Thymus (tissue), 11 donors: ENCODE measurements around the gene MID1. TPM values are rescaled to one million over a fixed set of nuclear protein-coding genes. Genes with fewer than 3 reads are reported as not detected.

Experiments used
- DNase-seq, 9 donors: peaks; one replicate each; pipeline ENCODE4 v3.0.0-alpha.2; 2013; ENCODE audit warnings: low spot score in 9 of 9, low read depth in 6 of 9, missing footprints in 1 of 9
- H3K27ac ChIP-seq, 2 donors: one replicate each; pipeline ENCODE4 v1.5.1; 2013; ENCODE audit warnings: control low read depth in 1 of 2, low read depth in 1 of 2, low read length in 1 of 2, mild to moderate bottlenecking in 1 of 2, moderate library complexity in 1 of 2
- H3K27me3 ChIP-seq, 2 donors: one replicate each; pipeline ENCODE4 v1.5.1; 2013; ENCODE audit warnings: low read length in 1 of 2; ENCODE audit not compliant: control insufficient read depth in 2 of 2, insufficient read depth in 1 of 2
- H3K36me3 ChIP-seq, 2 donors: one replicate each; pipeline ENCODE4 v1.5.1; 2013; ENCODE audit warnings: low read length in 1 of 2, mild to moderate bottlenecking in 1 of 2, moderate library complexity in 1 of 2; ENCODE audit not compliant: control insufficient read depth in 2 of 2, insufficient read depth in 2 of 2
- H3K4me1 ChIP-seq, 2 donors: one replicate each; pipeline ENCODE4 v1.5.1; 2013; ENCODE audit warnings: low read length in 2 of 2; ENCODE audit not compliant: control insufficient read depth in 2 of 2, insufficient read depth in 2 of 2
- H3K4me3 ChIP-seq, 2 donors: one replicate each; pipeline ENCODE4 v1.5.1; 2013; ENCODE audit warnings: low read length in 2 of 2, control low read depth in 1 of 2, mild to moderate bottlenecking in 1 of 2
- H3K9me3 ChIP-seq, 2 donors: one replicate each; pipeline ENCODE4 v1.5.1; 2013; ENCODE audit warnings: low read length in 1 of 2, mild to moderate bottlenecking in 1 of 2; ENCODE audit not compliant: control insufficient read depth in 2 of 2, insufficient read depth in 1 of 2
- WGBS: extraction: QIAGEN DNeasy Blood & Tissue Kit; methylation state at CpG from one replicate; pipeline ENCODE4 v1.1.7; 2013; 5-methylcytosine and 5-hydroxymethylcytosine counted together
- polyA plus RNA-seq: library from polyadenylated mRNA; stranded (reverse); fragments of 200-250 nt; gene quantifications from one replicate; pipeline ENCODE4 v1.2.3, GENCODE V29; 2013
- total RNA-seq: library from RNA; stranded (reverse); fragments of 120-200 nt; gene quantifications from one replicate; pipeline ENCODE4 v1.2.4, GENCODE V29; 2013
- donor health status: healthy.

The MID1 gene
- total and polyA plus RNA-seq, 2 donors = 1.4 to 2.1 TPM

DNA sequence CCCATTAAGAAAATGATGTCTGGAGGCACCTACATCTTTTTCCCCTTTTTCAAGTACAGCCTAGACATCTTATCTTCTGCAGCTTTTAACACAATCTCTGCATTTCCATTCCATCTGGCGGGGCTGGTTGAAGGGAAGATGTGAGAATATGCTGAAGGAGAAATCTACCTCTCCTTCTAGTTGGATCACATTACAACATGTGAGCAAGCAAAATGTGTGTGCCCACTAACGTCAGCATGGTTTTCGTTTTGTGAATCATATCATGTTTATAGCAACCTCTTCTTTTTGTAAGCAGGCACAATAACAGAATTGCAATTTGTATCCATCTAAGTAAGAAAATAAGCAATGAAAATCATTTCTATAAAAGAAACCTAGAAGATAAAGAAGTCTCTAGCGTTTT lies 28.9 kb upstream of the MID1 start:
- Histone ChIP-seq H3K4me1 (no peaks in the 10 kb centered on the region), H3K27me3 (no peaks in the 10 kb centered on the region), H3K9me3 (no peaks in the 10 kb centered on the region), H3K36me3 (no peaks in the 10 kb centered on the region), H3K27ac (no peak overlapping the region), H3K4me3 (no peak overlapping the region)
- DNase-seq = no peak
- WGBS = 95% methylated on average over 4 of the region's 4 CpGs

- H3K27ac ChIP-seq = no peak overlapping the region
- no peaks in the 10 kb centered on the region for H3K27me3 ChIP-seq
- no peak overlapping the region for H3K4me3 ChIP-seq
- no peaks in the 10 kb centered on the region for H3K4me1 ChIP-seq
- no peaks in the 10 kb centered on the region for H3K36me3 ChIP-seq
- 83% methylated on average over 3 of the region's 3 CpGs for WGBS
- H3K9me3 ChIP-seq = no peaks in the 10 kb centered on the region
- DNase-seq = no peak
These were observed 28.2 kb upstream of the MID1 start for GRCh38 chrX:10648614-10649013.

GRCh38 chrX:10636851-10637250 lies 16.5 kb upstream of the MID1 start:
- no peaks in the 10 kb centered on the region for H3K4me1 ChIP-seq
- H3K36me3 ChIP-seq = no peaks in the 10 kb centered on the region
- 69% methylated on average over 1 of the region's 1 CpG for WGBS
- no peaks in the 10 kb centered on the region for H3K9me3 ChIP-seq
- no peaks in the 10 kb centered on the region for H3K27me3 ChIP-seq
- no peak overlapping the region for H3K4me3 ChIP-seq
- no peak for DNase-seq
- H3K27ac ChIP-seq = no peak overlapping the region

DNA sequence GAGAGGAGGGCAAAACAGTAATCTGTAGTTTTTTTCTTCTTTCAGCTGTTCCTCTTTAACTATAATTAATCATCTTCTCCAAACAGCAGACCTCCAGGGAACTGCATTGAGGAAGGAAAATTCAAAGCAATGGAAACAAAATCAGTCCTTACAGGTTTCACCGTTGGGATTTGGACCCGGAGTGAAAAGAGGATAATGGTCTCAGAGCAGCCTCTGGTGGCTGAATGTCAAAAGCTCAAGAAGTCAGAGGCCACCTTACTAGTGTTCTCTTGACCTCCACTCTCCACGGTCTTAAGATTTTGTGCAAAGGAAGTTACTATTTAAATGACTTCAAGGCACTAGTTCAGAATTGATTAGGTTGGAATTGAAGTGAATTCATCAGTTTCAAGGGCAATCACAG lies 16.0 kb upstream of the MID1 start:
- 4% methylated on average over 3 of the region's 3 CpGs for WGBS
- H3K9me3 ChIP-seq = no peaks in the 10 kb centered on the region
- no peak for DNase-seq
- H3K4me3 ChIP-seq = no peak overlapping the region
- H3K4me1 ChIP-seq = no peaks in the 10 kb centered on the region
- H3K27me3 ChIP-seq = no peaks in the 10 kb centered on the region
- H3K27ac ChIP-seq = no peak overlapping the region
- no peaks in the 10 kb centered on the region for H3K36me3 ChIP-seq

DNA sequence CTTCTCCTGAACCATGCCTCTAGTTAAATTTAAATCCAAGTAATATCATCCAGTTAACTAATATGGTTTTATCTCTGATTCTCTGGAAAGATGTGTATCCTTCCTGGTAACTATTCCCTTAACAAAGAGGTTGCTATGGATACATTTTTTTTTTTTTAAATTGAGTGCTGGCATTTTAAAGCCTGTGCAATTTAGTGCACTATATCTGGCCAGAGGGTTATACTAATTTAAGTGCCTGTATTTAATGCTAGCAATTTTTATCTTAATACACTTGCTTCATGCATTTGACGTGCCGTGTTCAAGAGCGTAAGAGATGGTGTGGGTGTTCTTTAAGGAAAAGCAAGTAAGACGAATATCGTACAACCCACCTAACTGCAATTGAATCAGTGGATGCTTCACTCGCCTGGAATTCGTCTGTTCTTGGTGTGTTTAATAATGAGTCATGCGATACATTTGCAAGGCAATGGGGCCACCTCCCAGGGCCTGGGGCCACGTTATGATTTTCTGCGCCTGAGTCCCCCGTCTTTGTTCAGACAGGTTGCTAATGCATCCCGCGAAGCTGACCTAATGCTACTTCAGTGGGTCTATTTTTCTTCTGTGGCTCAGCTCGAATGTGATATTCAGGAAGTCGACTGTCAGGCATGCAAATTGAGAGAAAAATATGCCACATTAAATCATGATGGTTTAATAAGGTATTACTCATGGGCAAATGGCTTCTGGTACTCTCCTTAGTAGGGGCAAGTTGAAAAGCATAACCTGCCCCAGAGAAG lies 14.2 kb upstream of the MID1 start:
- no peak for DNase-seq
- Histone ChIP-seq H3K4me1 (no peaks in the 10 kb centered on the region), H3K9me3 (no peaks in the 10 kb centered on the region), H3K4me3 (no peak overlapping the region), H3K27ac (no peak overlapping the region), H3K36me3 (no peaks in the 10 kb centered on the region), H3K27me3 (no peaks in the 10 kb centered on the region)
- 80% methylated on average over 15 of the region's 15 CpGs for WGBS

GRCh38 chrX:10633722-10634121 lies 13.3 kb upstream of the MID1 start:
- H3K4me1 ChIP-seq = no peaks in the 10 kb centered on the region
- no peaks in the 10 kb centered on the region for H3K36me3 ChIP-seq
- no peaks in the 10 kb centered on the region for H3K9me3 ChIP-seq
- 18% methylated on average over 2 of the region's 2 CpGs for WGBS
- no peaks in the 10 kb centered on the region for H3K27me3 ChIP-seq
- no peak overlapping the region for H3K27ac ChIP-seq
- no peak overlapping the region for H3K4me3 ChIP-seq
- DNase-seq = no peak

DNA sequence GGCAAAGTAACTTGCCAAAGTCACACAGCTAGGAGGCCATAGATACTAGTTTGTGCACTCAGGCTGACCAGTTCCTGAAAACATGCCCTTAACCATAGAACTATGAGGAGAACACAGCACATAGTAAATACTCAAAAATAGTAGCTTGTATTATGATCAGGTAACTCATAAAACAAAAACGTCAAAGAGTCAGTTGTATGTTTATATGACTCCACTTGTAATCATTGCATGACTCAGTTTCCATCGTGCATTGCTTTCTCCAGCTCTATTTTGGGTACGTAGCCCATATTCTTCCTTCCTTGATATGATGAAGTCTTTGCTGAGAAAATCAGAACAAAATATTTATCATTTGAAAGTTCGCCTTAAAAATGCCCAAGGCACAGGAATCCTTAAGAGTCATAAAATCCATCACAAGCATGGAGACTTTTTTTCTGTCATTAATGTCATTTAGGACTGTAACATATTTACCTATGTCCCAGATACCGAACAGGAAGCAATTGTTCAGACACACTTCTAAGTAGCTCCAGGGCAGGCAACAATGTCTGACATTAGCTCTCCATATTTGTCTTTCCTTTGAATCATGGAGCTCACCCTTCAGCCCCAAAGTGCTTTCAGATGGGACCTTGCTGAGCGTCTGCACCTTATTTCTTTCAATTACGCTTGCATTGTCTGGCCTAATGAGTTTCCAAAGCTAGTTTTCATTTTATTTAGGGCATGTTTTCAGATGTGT lies 11.2 kb upstream of the MID1 start:
- Histone ChIP-seq H3K36me3 (no peaks in the 10 kb centered on the region), H3K27ac (no peak overlapping the region), H3K4me3 (no peak overlapping the region), H3K27me3 (no peaks in the 10 kb centered on the region), H3K4me1 (no peaks in the 10 kb centered on the region), H3K9me3 (no peaks in the 10 kb centered on the region)
- no peak for DNase-seq
- WGBS = 95% methylated on average over 7 of the region's 7 CpGs

DNA sequence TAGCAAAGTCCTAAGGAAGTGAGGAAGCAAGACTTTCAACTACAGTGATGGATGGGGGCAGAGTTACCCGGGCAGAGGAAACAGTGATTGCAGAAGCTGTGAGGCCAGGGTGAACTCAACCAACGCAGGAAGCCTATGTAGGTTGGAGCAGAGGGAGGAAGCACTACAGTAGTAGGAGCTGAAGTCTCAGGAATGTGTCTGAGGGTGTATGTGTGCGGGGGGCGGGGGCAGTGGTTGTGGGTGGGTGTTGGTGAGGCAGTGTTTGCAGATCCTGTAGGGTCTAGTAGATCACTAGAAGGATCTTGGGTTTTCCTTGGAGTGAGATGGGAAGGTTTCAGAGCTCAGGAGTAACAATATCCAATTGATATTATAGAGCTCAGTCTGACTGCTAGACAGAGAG lies 9.9 kb upstream of the MID1 start:
- Histone ChIP-seq H3K36me3 (no peaks in the 10 kb centered on the region), H3K27ac (no peak overlapping the region), H3K4me1 (no peaks in the 10 kb centered on the region), H3K4me3 (no peak overlapping the region), H3K27me3 (no peaks in the 10 kb centered on the region), H3K9me3 (no peaks in the 10 kb centered on the region)
- 29% methylated on average over 4 of the region's 4 CpGs for WGBS
- no peak for DNase-seq

DNA sequence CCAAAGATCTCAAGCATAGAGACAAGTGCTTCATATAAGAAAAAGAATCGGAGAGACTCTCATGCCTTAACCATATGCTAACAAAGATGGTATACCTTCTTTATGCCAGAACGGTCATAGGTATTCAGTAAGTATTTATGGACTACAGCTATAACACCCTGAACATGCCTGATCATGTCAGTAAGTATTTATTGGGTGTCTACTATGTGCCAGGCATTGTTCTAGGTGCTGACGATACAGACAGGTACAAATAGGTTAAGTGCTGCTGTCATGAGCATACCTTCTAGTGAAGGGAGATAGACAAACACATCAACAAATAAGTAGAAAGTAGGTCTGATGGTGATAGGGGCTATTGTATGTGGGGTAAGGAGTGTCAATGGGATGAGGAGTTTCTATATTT lies 9.5 kb upstream of the MID1 start:
- Histone ChIP-seq H3K27me3 (no peaks in the 10 kb centered on the region), H3K4me3 (no peak overlapping the region), H3K4me1 (no peaks in the 10 kb centered on the region), H3K27ac (no peak overlapping the region), H3K36me3 (no peaks in the 10 kb centered on the region), H3K9me3 (no peaks in the 10 kb centered on the region)
- WGBS = 94% methylated on average over 3 of the region's 3 CpGs
- no peak for DNase-seq
